Choroid plexus epithelial cell (primary cell): Measurements from ENCODE around the gene PNPLA2.
A peak's percentile ranks its signal among the peaks of the same experiment; 100 is the strongest.

ENCODE experiments used
- DNase-seq: peaks from one replicate; pipeline ENCODE4 v3.0.0-alpha.2; 2010; ENCODE audit warnings: low read depth
- H3K4me3 ChIP-seq: 2 replicates; pipeline ENCODE4 v1.5.1; 2011; ENCODE audit warnings: low read depth, mild to moderate bottlenecking, control low read depth, low read length, moderate library complexity
- TF ChIP-seq, protein P1 (sequence below): conservative IDR thresholded peaks from 2 replicates; pipeline ENCODE4 v1.5.1; 2011; ENCODE audit warnings: low read depth, mild to moderate bottlenecking, control low read depth, inconsistent platforms, low read length, moderate library complexity

The PNPLA2 gene

DNA sequence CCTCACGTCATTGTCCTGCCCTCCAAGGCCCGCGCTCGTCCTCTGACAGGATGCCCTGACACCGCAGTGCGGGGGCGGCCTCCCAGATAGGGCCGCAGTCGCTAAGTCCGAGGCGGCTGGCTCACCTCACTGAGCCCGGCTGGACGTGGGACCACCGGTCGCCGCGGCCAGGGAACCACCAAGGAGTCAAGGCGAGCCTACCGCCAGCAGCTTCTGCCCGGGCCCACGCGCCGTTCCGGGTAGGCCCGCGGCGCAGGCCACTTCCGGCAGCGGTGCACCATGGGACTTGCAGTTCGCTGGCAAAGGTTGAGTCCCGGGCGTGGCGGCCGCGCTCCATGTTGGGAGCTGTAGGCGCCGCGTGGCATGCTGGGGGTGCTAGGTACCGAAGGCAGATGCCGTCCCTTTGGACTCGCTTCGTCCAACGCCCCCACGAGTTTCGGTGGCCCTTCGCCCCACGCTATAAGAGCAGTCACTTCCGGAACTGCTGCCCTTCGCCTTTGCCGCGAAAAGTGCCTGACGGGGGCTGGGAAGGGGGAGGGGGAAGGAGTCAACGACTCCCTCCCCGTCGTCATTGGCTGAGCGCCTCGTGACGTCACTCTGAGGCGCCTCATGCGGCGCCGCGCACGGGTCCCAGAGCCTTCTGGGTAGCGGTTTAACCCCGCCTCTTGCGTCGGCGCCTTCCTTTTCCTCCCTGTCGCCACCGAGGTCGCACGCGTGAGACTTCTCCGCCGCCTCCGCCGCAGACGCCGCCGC, 9.3 kb upstream of the PNPLA2 start, which contains the start of gene RPLP2:
TSS of gene RPLP2 (plus strand) at position 681 of the 753 bp plus-strand sequence. CDS start 268 bp downstream, outside the sequence.
- peak; percentile 98 for DNase-seq
- TF ChIP-seq, protein P1, sequence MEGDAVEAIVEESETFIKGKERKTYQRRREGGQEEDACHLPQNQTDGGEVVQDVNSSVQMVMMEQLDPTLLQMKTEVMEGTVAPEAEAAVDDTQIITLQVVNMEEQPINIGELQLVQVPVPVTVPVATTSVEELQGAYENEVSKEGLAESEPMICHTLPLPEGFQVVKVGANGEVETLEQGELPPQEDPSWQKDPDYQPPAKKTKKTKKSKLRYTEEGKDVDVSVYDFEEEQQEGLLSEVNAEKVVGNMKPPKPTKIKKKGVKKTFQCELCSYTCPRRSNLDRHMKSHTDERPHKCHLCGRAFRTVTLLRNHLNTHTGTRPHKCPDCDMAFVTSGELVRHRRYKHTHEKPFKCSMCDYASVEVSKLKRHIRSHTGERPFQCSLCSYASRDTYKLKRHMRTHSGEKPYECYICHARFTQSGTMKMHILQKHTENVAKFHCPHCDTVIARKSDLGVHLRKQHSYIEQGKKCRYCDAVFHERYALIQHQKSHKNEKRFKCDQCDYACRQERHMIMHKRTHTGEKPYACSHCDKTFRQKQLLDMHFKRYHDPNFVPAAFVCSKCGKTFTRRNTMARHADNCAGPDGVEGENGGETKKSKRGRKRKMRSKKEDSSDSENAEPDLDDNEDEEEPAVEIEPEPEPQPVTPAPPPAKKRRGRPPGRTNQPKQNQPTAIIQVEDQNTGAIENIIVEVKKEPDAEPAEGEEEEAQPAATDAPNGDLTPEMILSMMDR: no peak
- H3K4me3 ChIP-seq: peak within 1 kb of the TSS; percentile 93

- no peak for DNase-seq
- TF ChIP-seq, protein P1: no peak
- peak overlapping the region; percentile 93 for H3K4me3 ChIP-seq
Observed at GRCh38 chr11:810040-810567, 8.6 kb upstream of the PNPLA2 start.

DNA sequence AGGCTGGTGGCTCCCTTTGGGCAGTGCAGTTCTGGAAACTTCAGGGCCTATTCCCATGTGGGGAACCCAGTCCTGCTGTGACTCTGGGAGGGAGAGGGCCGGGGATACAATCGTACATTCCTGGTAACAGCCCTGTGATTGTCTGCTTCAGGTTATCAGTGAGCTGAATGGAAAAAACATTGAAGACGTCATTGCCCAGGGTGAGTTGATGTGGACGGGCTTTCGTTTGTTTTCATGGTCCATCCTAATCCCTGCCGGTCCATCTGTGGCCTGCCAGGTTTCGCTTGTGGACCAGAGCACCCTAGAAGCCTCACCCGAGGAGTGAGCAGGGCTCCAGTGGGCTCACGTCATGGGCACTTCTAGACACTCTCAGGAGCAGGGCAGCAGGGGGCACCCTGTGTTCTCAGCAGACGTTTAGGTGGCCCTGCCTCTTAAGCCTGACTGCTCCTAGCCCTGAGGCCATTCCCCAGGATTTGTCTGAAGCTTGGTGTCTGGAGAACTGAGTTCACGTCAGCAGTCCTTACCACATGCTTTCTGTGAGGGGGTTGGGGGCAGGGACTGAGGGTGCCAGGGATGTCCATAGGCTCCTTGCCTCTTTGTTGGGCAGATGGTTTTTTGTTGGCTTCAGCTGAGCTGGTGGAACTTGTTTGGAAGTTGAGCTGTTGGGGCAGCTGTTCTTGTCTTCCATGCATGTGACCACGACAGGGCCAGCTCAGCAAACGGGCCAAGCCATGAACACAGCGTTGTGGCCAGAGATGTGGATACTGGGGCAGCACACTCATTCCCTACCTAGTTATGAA, 7.1 kb upstream of the PNPLA2 start:
- TF ChIP-seq, protein P1: peak; percentile 34
- DNase-seq: peak; percentile 40
- peak overlapping the region; percentile 93 for H3K4me3 ChIP-seq

- TF ChIP-seq, protein P1: no peak
- DNase-seq: no peak
- H3K4me3 ChIP-seq: no peak overlapping the region
Observed at GRCh38 chr11:812390-812789, 6.3 kb upstream of the PNPLA2 start.

- TF ChIP-seq, protein P1: no peak
- H3K4me3 ChIP-seq: no peak overlapping the region
- DNase-seq: no peak
Observed at GRCh38 chr11:813072-813455, 5.7 kb upstream of the PNPLA2 start.

DNA sequence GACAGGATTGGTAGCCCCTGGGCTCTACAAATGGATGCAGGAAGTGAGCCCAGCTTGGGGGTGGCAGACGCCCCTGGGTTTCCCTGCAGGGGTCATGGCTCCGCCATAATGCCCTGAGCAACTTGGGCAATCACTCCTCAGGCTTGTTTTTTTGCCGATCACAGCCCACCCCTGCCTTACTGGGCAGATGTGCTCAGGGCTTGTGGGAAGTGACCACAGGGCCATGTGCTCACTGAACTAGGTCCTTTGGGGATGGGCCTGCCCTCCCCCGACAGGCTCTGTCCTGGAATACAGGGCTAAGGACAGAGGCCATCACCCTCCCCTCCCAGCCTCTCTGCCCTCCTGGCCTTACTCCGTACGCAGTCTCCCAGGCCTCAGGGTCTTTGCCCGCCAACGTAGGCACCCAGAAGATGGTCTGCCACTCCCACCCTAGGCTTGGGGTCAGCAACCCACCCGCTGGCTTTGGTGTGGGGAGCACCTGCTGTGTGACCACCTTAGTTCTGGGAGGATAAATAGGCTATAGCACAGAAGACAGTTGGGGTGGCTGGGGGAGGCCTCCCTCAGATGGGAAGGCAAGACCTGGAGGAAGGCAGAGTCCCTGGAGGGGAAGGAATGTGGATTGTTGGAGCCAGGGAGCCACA, 5.1 kb upstream of the PNPLA2 start:
- TF ChIP-seq, protein P1: no peak
- no peak for DNase-seq
- no peak overlapping the region for H3K4me3 ChIP-seq
